H9 (cell line): ENCODE data around the gene IFT80. TPM values are rescaled to one million over a fixed set of nuclear protein-coding genes. Genes with fewer than 3 reads are reported as not detected.

ENCODE experiments used
- DNase-seq: peaks from one replicate; pipeline ENCODE4 v3.0.0-alpha.2; 2017
- H2AFZ ChIP-seq: one replicate; pipeline ENCODE4 v1.6.1; 2013; ENCODE audit warnings: mild to moderate bottlenecking, low read length, control low read depth, moderate library complexity
- H2AK5ac ChIP-seq: 2 replicates; pipeline ENCODE4 v1.6.1; 2013; ENCODE audit warnings: low read length, control low read depth, mixed read lengths; ENCODE audit not compliant: insufficient read length
- H2BK120ac ChIP-seq: one replicate; pipeline ENCODE4 v1.6.1; 2013; ENCODE audit warnings: low read depth, mild to moderate bottlenecking, low read length, control low read depth, inconsistent platforms; ENCODE audit not compliant: poor library complexity, severe bottlenecking
- H2BK12ac ChIP-seq: 2 replicates; pipeline ENCODE4 v1.6.1; 2013; ENCODE audit warnings: low read length, control low read depth, mixed read lengths, low read depth; ENCODE audit not compliant: insufficient read length
- H2BK15ac ChIP-seq: 2 replicates; pipeline ENCODE4 v1.6.1; 2013; ENCODE audit warnings: low read depth, low read length, control low read depth
- H2BK20ac ChIP-seq: one replicate; pipeline ENCODE4 v1.6.1; 2013; ENCODE audit warnings: low read depth, mild to moderate bottlenecking, low read length, control low read depth, inconsistent platforms; ENCODE audit not compliant: poor library complexity, severe bottlenecking
- H2BK5ac ChIP-seq: 2 replicates; pipeline ENCODE4 v1.6.1; 2013; ENCODE audit warnings: low read length, control low read depth, mixed read lengths; ENCODE audit not compliant: insufficient read length
- H3K14ac ChIP-seq: 2 replicates; pipeline ENCODE4 v1.6.1; 2013; ENCODE audit warnings: low read length, control low read depth; ENCODE audit not compliant: insufficient read depth
- H3K18ac ChIP-seq: 2 replicates; pipeline ENCODE4 v1.6.1; 2013; ENCODE audit warnings: low read depth, mild to moderate bottlenecking, mixed read lengths, low read length, control low read depth; ENCODE audit not compliant: insufficient read length
- H3K23ac ChIP-seq: 2 replicates; pipeline ENCODE4 v1.6.1; 2013; ENCODE audit warnings: low read length, control low read depth, mixed read lengths, low read depth; ENCODE audit not compliant: insufficient read length
- H3K23me2 ChIP-seq: 2 replicates; pipeline ENCODE4 v1.6.1; 2013; ENCODE audit warnings: low read depth, mild to moderate bottlenecking, mixed read lengths, low read length, control low read depth; ENCODE audit not compliant: insufficient read length, poor library complexity, severe bottlenecking
- H3K27ac ChIP-seq: 2 replicates; pipeline ENCODE4 v1.5.1; 2013; ENCODE audit warnings: low read length, control low read depth, mixed read lengths, low read depth; ENCODE audit not compliant: insufficient read length
- H3K27me3 ChIP-seq: 2 replicates; pipeline ENCODE4 v1.6.1; 2013; ENCODE audit warnings: low read length, control low read depth, inconsistent platforms; ENCODE audit not compliant: insufficient read depth
- H3K4ac ChIP-seq: 2 replicates; pipeline ENCODE4 v1.6.1; 2013; ENCODE audit warnings: low read depth, mild to moderate bottlenecking, control low read depth, inconsistent platforms, low read length, moderate library complexity
- H3K4me1 ChIP-seq: 2 replicates; pipeline ENCODE4 v1.6.1; 2013; ENCODE audit warnings: low read length, control low read depth, inconsistent platforms; ENCODE audit not compliant: insufficient read depth
- H3K4me2 ChIP-seq: 2 replicates; pipeline ENCODE4 v1.6.1; 2013; ENCODE audit warnings: low read length, control low read depth, mixed read lengths; ENCODE audit not compliant: insufficient read length, insufficient read depth
- H3K56ac ChIP-seq: 2 replicates; pipeline ENCODE4 v1.6.1; 2013; ENCODE audit warnings: low read depth, mild to moderate bottlenecking, mixed read lengths, low read length, control low read depth; ENCODE audit not compliant: insufficient read length
- H3K79me1 ChIP-seq: 2 replicates; pipeline ENCODE4 v1.6.1; 2013; ENCODE audit warnings: low read depth, mild to moderate bottlenecking, moderate library complexity, low read length, control low read depth, inconsistent platforms; ENCODE audit not compliant: insufficient read depth, poor library complexity, severe bottlenecking
- H3K79me2 ChIP-seq: 2 replicates; pipeline ENCODE4 v1.6.1; 2013; ENCODE audit warnings: low read length, control low read depth, inconsistent platforms; ENCODE audit not compliant: insufficient read depth
- H3K9ac ChIP-seq: 2 replicates; pipeline ENCODE4 v1.6.1; 2013; ENCODE audit warnings: low read length, control low read depth, mixed read lengths; ENCODE audit not compliant: insufficient read length; ENCODE audit errors: extremely low read depth
- H3K9me3 ChIP-seq: one replicate; pipeline ENCODE4 v1.6.1; 2013; ENCODE audit warnings: low read depth, low read length, inconsistent platforms; ENCODE audit not compliant: control insufficient read depth
- H3T11ph ChIP-seq: one replicate; pipeline ENCODE4 v1.6.1; 2013; ENCODE audit warnings: mild to moderate bottlenecking, low read length, control low read depth, inconsistent platforms
- H4K20me1 ChIP-seq: one replicate; pipeline ENCODE4 v1.6.1; 2013; ENCODE audit not compliant: control insufficient read depth, insufficient read length, insufficient read depth
- H4K5ac ChIP-seq: 2 replicates; pipeline ENCODE4 v1.6.1; 2013; ENCODE audit warnings: low read depth, mild to moderate bottlenecking, mixed read lengths, low read length, control low read depth; ENCODE audit not compliant: insufficient read length
- H4K8ac ChIP-seq: replicated peaks from 2 replicates; pipeline ENCODE4 v1.6.1; 2013; ENCODE audit warnings: low read length, control low read depth, mixed read lengths, low read depth; ENCODE audit not compliant: insufficient read length
- H4K91ac ChIP-seq: 2 replicates; pipeline ENCODE4 v1.6.1; 2013; ENCODE audit warnings: low read depth, mild to moderate bottlenecking, moderate library complexity, mixed read lengths, low read length, control low read depth; ENCODE audit not compliant: insufficient read length
- H3K27ac Mint-ChIP-seq, 3 experiments: 2 replicates in 2 of 3; 3 replicates in 1 of 3; pipeline ENCODE4 v1.8.0; 2020 to 2021; ENCODE audit warnings: mixed read lengths in 3 of 3, mild to moderate bottlenecking in 1 of 3, moderate library complexity in 1 of 3
- H3K27me3 Mint-ChIP-seq: 2 replicates; pipeline ENCODE4 v1.8.0; 2021; ENCODE audit warnings: low read depth, mild to moderate bottlenecking, moderate library complexity, mixed read lengths
- H3K36me3 Mint-ChIP-seq, 3 experiments: 2 replicates in 2 of 3; 3 replicates in 1 of 3; pipeline ENCODE4 v1.8.0; 2020 to 2021; ENCODE audit warnings: low read depth in 3 of 3, mixed read lengths in 3 of 3; ENCODE audit not compliant: insufficient read depth in 1 of 3
- H3K4me1 Mint-ChIP-seq, 2 experiments: 2 replicates each; pipeline ENCODE4 v1.8.0; 2020; ENCODE audit warnings: mixed read lengths in 2 of 2
- H3K4me3 Mint-ChIP-seq, 2 experiments: 2 replicates in 1 of 2; 3 replicates in 1 of 2; pipeline ENCODE4 v1.8.0; 2020 to 2021; ENCODE audit warnings: mild to moderate bottlenecking in 2 of 2, mixed read lengths in 2 of 2, moderate library complexity in 1 of 2
- H3K9me3 Mint-ChIP-seq, 2 experiments: 2 replicates in 1 of 2; 3 replicates in 1 of 2; pipeline ENCODE4 v1.8.0; 2020; ENCODE audit warnings: mild to moderate bottlenecking in 2 of 2, mixed read lengths in 2 of 2, moderate library complexity in 1 of 2
- CTCF ChIP-seq: fragments of 200-600 bp; sonication (generic); conservative IDR thresholded peaks from 3 replicates; pipeline ENCODE4 v1.8.0; 2021; ENCODE audit warnings: antibody characterized with exemption, mild to moderate bottlenecking
- WGBS: extraction: QIAGEN DNeasy Blood & Tissue Kit; methylation state at CpG from one replicate; pipeline ENCODE4 v1.1.7; 2013; ENCODE audit warnings: missing lambda C conversion rate, low lambda C conversion rate, mixed read lengths; ENCODE audit not compliant: insufficient read length; ENCODE audit errors: extremely low coverage; 5-methylcytosine and 5-hydroxymethylcytosine counted together
- total RNA-seq: library from RNA; stranded (reverse); gene quantifications from 2 replicates; pipeline ENCODE4 v1.2.1, GENCODE V29; 2021

IFT80 gene
- total RNA-seq, 1 experiment from 2014 or later, result 29.0 TPM

GRCh38 chr3:160265088-160265487 is 133.9 kb downstream of the IFT80 start:
- Mint-ChIP-seq H3K27ac (no peak overlapping the region), H3K4me3 (no peak overlapping the region), H3K36me3 (no peaks in the 10 kb centered on the region; a peak in 1 of 7 replicates), H3K4me1 (no peaks in the 10 kb centered on the region), H3K9me3 (no peaks in the 10 kb centered on the region), H3K27me3 (no peaks in the 10 kb centered on the region)
- no peak overlapping the region for H3T11ph ChIP-seq
- no peak overlapping the region for H3K18ac ChIP-seq
- H2BK5ac ChIP-seq, result no peak overlapping the region
- H3K79me2 ChIP-seq, result no peaks in the 10 kb centered on the region
- no peak overlapping the region for H2AK5ac ChIP-seq
- no peak overlapping the region for H2BK15ac ChIP-seq
- H2AFZ ChIP-seq, result no peak overlapping the region
- no peak overlapping the region for H2BK20ac ChIP-seq
- no peaks in the 10 kb centered on the region for H3K23me2 ChIP-seq
- no peak overlapping the region for H3K4me2 ChIP-seq
- H3K9ac ChIP-seq, result no peak overlapping the region
- no peaks in the 10 kb centered on the region for H4K20me1 ChIP-seq
- H2BK12ac ChIP-seq, result no peak overlapping the region
- no peak overlapping the region for H3K4ac ChIP-seq
- H4K8ac ChIP-seq, result no peak overlapping the region
- no peak overlapping the region for H3K56ac ChIP-seq
- no peaks in the 10 kb centered on the region for H3K27me3 ChIP-seq
- H2BK120ac ChIP-seq, result no peak overlapping the region
- H4K91ac ChIP-seq, result no peak overlapping the region
- H3K9me3 ChIP-seq, result no peaks in the 10 kb centered on the region
- no peaks in the 10 kb centered on the region for H3K4me1 ChIP-seq
- no peak overlapping the region for H3K23ac ChIP-seq
- TF ChIP-seq CTCF, result no peak
- H4K5ac ChIP-seq, result no peak overlapping the region
- WGBS, result no CpG with 5 or more reads among the region's 2 CpGs
- no peak for DNase-seq
- H3K79me1 ChIP-seq, result no peaks in the 10 kb centered on the region
- no peak overlapping the region for H3K27ac ChIP-seq
- no peak overlapping the region for H3K14ac ChIP-seq
